SK-N-SH (cell line): ENCODE measurements around the gene TMEM184B. TPM values are rescaled to one million over a fixed set of nuclear protein-coding genes. Genes with fewer than 3 reads are reported as not detected.

Source experiments
- CTCF ChIA-PET: fragments of 300-600, 350-600 bp; formaldehyde crosslinking; extraction: SDS; loops from one replicate; lab custom pipeline; 2021; lab: Yijun Ruan, JAX
- POLR2A ChIA-PET: fragments of 350-600 bp; sonication (Branson Sonifier 250); formaldehyde crosslinking; extraction: SDS; loops from one replicate; lab custom pipeline; 2020; ENCODE audit warnings: antibody characterized with exemption, inconsistent platforms; lab: Yijun Ruan, JAX
- DNase-seq: peaks from one replicate; pipeline ENCODE4 v3.0.0; 2012
- H2AFZ ChIP-seq: fragments of 200-600 bp; sonication (generic); 2 replicates; pipeline ENCODE4 v1.8.1; 2016; ENCODE audit warnings: antibody characterized with exemption, mild to moderate bottlenecking, low read depth
- H3F3A ChIP-seq: fragments of 200-600 bp; sonication (generic); replicated peaks from 2 replicates; pipeline ENCODE3; 2016; ENCODE audit warnings: antibody characterized with exemption, mild to moderate bottlenecking; ENCODE audit not compliant: insufficient read depth
- H3K27ac ChIP-seq, 2 experiments: fragments of 200-500 bp in 1 of 2; fragments of 200-600 bp in 1 of 2; sonication (Bioruptor generic) in 1 of 2; sonication (generic), shearing (Covaris generic) in 1 of 2; 2 replicates each; pipeline versions ENCODE4 v1.5.1 to v1.6.1; 2014 to 2016; ENCODE audit warnings: low read depth in 2 of 2, inconsistent platforms in 1 of 2, low read length in 1 of 2, mild to moderate bottlenecking in 1 of 2, mixed read lengths in 1 of 2
- H3K27me3 ChIP-seq: fragments of 200-600 bp; sonication (generic), shearing (Covaris generic); 2 replicates; pipeline ENCODE4 v1.6.1; 2016; ENCODE audit warnings: mixed run types; ENCODE audit not compliant: insufficient read depth
- H3K36me3 ChIP-seq, 2 experiments: fragments of 200-500 bp in 1 of 2; fragments of 200-600 bp in 1 of 2; sonication (Bioruptor generic) in 1 of 2; sonication (generic) in 1 of 2; replicated peaks in 1 of 2; 2 replicates each; pipeline versions ENCODE3 to v1.5.1; 2014 to 2016; ENCODE audit warnings: low read length in 1 of 2, mild to moderate bottlenecking in 1 of 2; ENCODE audit not compliant: insufficient read depth in 2 of 2, control insufficient read depth in 1 of 2
- H3K4me1 ChIP-seq, 2 experiments: fragments of 200-500 bp in 1 of 2; fragments of 200-600 bp in 1 of 2; sonication (Bioruptor generic) in 1 of 2; sonication (generic), shearing (Covaris generic) in 1 of 2; 2 replicates each; pipeline versions ENCODE4 v1.5.1 to v1.6.1; 2014 to 2016; ENCODE audit warnings: low read depth in 1 of 2, low read length in 1 of 2, mixed run types in 1 of 2; ENCODE audit not compliant: insufficient read depth in 2 of 2, control insufficient read depth in 1 of 2
- H3K4me2 ChIP-seq: fragments of 200-600 bp; sonication (generic), shearing (Covaris generic); 2 replicates; pipeline ENCODE4 v1.6.1; 2017; ENCODE audit warnings: mixed run types
- H3K4me3 ChIP-seq, 2 experiments: fragments of 200-500 bp in 1 of 2; fragments of 200-600 bp in 1 of 2; sonication (Bioruptor generic) in 1 of 2; sonication (generic), shearing (Covaris generic) in 1 of 2; 2 replicates each; pipeline versions ENCODE4 v1.5.1 to v1.8.1; 2014 to 2016; ENCODE audit warnings: low read depth in 2 of 2, inconsistent platforms in 1 of 2, low read length in 1 of 2, mild to moderate bottlenecking in 1 of 2, mixed read lengths in 1 of 2, moderate library complexity in 1 of 2
- H3K79me2 ChIP-seq: fragments of 200-600 bp; sonication (generic); 2 replicates; pipeline ENCODE4 v1.8.1; 2017; ENCODE audit warnings: mild to moderate bottlenecking; ENCODE audit not compliant: insufficient read depth
- H3K9ac ChIP-seq: fragments of 200-600 bp; sonication (generic); 2 replicates; pipeline ENCODE4 v1.6.1; 2017; ENCODE audit warnings: mixed run types
- H3K9me2 ChIP-seq: fragments of 200-600 bp; sonication (generic); 2 replicates; pipeline ENCODE4 v1.6.1; 2017; ENCODE audit warnings: mixed run types
- H3K9me3 ChIP-seq: fragments of 200-600 bp; sonication (generic); 2 replicates; pipeline ENCODE4 v1.6.1; 2017; ENCODE audit warnings: mixed run types, mild to moderate bottlenecking, moderate library complexity
- H4K20me1 ChIP-seq: fragments of 200-600 bp; sonication (generic); 2 replicates; pipeline ENCODE4 v1.6.1; 2017; ENCODE audit warnings: mild to moderate bottlenecking, mixed run types; ENCODE audit not compliant: insufficient read depth
- CTCF ChIP-seq: fragments of 200-600 bp; sonication (generic); IDR thresholded peaks from 2 replicates; pipeline ENCODE4 v1.6.1; 2017; ENCODE audit warnings: antibody characterized with exemption, mild to moderate bottlenecking, moderate library complexity
- ELF1 ChIP-seq: IDR thresholded peaks from 2 replicates; pipeline ENCODE4 v1.4.0; 2012
- EP300 ChIP-seq, 2 experiments: IDR thresholded peaks; 2 replicates each; pipeline versions ENCODE4 v1.4.0 to v1.6.1; 2012; ENCODE audit warnings: borderline replicate concordance in 1 of 2, low read depth in 1 of 2, low read length in 1 of 2
- FOSL2 ChIP-seq: IDR thresholded peaks from 2 replicates; pipeline ENCODE4 v1.4.0; 2012; ENCODE audit warnings: low read depth, mild to moderate bottlenecking, moderate library complexity, borderline replicate concordance
- FOXJ3 ChIP-seq: sonication (generic); formaldehyde crosslinking; IDR thresholded peaks from 2 replicates; pipeline ENCODE4 v1.5.1; 2020; ENCODE audit warnings: mild to moderate bottlenecking, missing genetic modification reagents
- FOXM1 ChIP-seq: IDR thresholded peaks from 2 replicates; pipeline ENCODE4 v1.4.0; 2012; ENCODE audit warnings: low read depth, mild to moderate bottlenecking
- GABPA ChIP-seq: IDR thresholded peaks from 2 replicates; pipeline ENCODE4 v1.4.0; 2012; ENCODE audit warnings: low read depth, mild to moderate bottlenecking
- GATA2 ChIP-seq: sonication (generic); formaldehyde crosslinking; IDR thresholded peaks from 2 replicates; pipeline ENCODE4 v1.5.0; 2020; ENCODE audit warnings: mild to moderate bottlenecking, missing genetic modification reagents
- JUND ChIP-seq: IDR thresholded peaks from 2 replicates; pipeline ENCODE4 v1.4.0; 2012
- MEF2A ChIP-seq: IDR thresholded peaks from 2 replicates; pipeline ENCODE4 v1.4.0; 2012; ENCODE audit warnings: low read depth, borderline replicate concordance
- POLR2AphosphoS5 ChIP-seq: IDR thresholded peaks from 2 replicates; pipeline ENCODE4 v1.6.1; 2012; ENCODE audit warnings: low read depth, low read length
- RCOR1 ChIP-seq: fragments of 150-350 bp; IDR thresholded peaks from 2 replicates; pipeline ENCODE4 v1.6.1; 2017; ENCODE audit warnings: antibody characterized with exemption, low read length
- RFX5 ChIP-seq: IDR thresholded peaks from 2 replicates; pipeline ENCODE4 v1.6.1; 2012; ENCODE audit warnings: mild to moderate bottlenecking, improper control_type of control experiment, low read length
- RXRA ChIP-seq: IDR thresholded peaks from 2 replicates; pipeline ENCODE4 v1.4.0; 2012; ENCODE audit warnings: low read depth, mild to moderate bottlenecking, borderline replicate concordance
- TAF1 ChIP-seq: IDR thresholded peaks from 2 replicates; pipeline ENCODE4 v1.6.1; 2012; ENCODE audit warnings: low read depth, mild to moderate bottlenecking, low read length, moderate library complexity, borderline replicate concordance
- TEAD4 ChIP-seq: IDR thresholded peaks from 2 replicates; pipeline ENCODE4 v1.4.0; 2012; ENCODE audit warnings: mild to moderate bottlenecking, borderline replicate concordance; ENCODE audit not compliant: insufficient read depth
- USF2 ChIP-seq: fragments of 150-350 bp; IDR thresholded peaks from 2 replicates; pipeline ENCODE4 v1.6.1; 2017; ENCODE audit warnings: antibody characterized with exemption, low read length, low read depth, borderline replicate concordance
- YY1 ChIP-seq: IDR thresholded peaks from 2 replicates; pipeline ENCODE4 v1.4.0; 2012; ENCODE audit warnings: low read depth, mild to moderate bottlenecking
- WGBS: methylation state at CpG from one replicate; pipeline ENCODE4 v1.1.6; 2017; ENCODE audit warnings: low lambda C conversion rate; 5-methylcytosine and 5-hydroxymethylcytosine counted together
- polyA plus RNA-seq, 3 experiments: library from polyadenylated mRNA; depleted of rRNA; stranded (reverse); fragments of >200 nt; gene quantifications; 2 replicates each; pipeline ENCODE4 v1.2.3, GENCODE V29; 2012
- TF ChIP-seq, protein P1 (sequence below): IDR thresholded peaks from 2 replicates; pipeline ENCODE4 v1.4.0; 2012; ENCODE audit warnings: low read depth, borderline replicate concordance

Gene TMEM184B
- polyA plus RNA-seq, 1 of the 3 experiments (the other 2 are of a cell fraction) = 25.3 TPM

DNA sequence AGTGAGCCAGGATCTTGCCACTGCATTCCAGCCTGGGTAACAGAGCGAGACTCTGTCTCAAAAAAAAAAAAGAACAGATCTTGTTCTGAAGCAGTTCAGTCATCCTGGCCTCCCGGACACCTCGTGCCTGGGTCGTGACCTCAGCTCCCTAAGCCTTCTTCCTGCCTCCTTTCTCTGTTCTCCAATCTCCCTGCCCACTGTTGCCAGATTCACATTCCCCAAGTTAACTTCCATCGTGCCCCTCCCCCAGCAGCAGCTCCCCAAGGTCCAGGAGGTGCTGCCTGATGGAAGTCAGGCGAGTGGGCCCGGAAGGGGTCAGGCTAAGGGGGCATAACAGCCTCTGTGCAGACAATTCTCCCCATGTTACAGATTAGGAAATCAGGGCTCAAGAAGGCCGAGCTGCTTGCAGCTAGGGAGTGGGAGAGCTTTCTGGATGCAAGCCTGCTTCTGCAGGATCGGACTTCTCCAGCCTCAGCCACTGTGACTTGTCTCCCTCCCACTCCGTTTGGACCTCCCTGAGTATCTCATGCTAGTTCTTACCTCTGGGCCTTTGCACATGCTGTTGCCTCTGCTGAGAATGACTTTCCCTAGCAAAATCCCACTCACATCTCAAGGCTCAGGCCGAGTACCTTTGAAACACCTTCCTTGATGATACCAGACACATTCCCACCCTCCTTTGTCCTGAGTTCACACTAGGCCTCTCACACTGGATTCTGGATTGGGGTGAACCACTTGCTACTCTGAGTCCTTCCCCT is 14.3 kb upstream of the TMEM184B start:
- H3F3A ChIP-seq = no peaks in the 10 kb centered on the region
- no peak overlapping the region for H2AFZ ChIP-seq
- H3K4me2 ChIP-seq = no peak overlapping the region
- H3K27ac ChIP-seq = no peak overlapping the region
- TF ChIP-seq YY1 = no peak
- no peak for TF ChIP-seq FOSL2
- TF ChIP-seq TAF1 = no peak
- TF ChIP-seq CTCF = no peak
- TF ChIP-seq, protein P1, sequence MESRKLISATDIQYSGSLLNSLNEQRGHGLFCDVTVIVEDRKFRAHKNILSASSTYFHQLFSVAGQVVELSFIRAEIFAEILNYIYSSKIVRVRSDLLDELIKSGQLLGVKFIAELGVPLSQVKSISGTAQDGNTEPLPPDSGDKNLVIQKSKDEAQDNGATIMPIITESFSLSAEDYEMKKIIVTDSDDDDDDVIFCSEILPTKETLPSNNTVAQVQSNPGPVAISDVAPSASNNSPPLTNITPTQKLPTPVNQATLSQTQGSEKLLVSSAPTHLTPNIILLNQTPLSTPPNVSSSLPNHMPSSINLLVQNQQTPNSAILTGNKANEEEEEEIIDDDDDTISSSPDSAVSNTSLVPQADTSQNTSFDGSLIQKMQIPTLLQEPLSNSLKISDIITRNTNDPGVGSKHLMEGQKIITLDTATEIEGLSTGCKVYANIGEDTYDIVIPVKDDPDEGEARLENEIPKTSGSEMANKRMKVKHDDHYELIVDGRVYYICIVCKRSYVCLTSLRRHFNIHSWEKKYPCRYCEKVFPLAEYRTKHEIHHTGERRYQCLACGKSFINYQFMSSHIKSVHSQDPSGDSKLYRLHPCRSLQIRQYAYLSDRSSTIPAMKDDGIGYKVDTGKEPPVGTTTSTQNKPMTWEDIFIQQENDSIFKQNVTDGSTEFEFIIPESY = no peak
- no peak for TF ChIP-seq JUND
- no peak for TF ChIP-seq ELF1
- TF ChIP-seq POLR2AphosphoS5 = no peak
- no peak for TF ChIP-seq EP300 (IDR thresholded peaks at IDR 0.05; ENCODE audit: borderline replicate concordance in 1 of 2, low read depth in 1 of 2, low read length in 1 of 2)
- TF ChIP-seq MEF2A = no peak
- TF ChIP-seq GABPA = no peak
- no peak for TF ChIP-seq RFX5
- TF ChIP-seq RCOR1 = no peak
- no peak for TF ChIP-seq GATA2
- TF ChIP-seq FOXM1 = no peak
- no peak for TF ChIP-seq RXRA
- TF ChIP-seq USF2 = no peak
- TF ChIP-seq FOXJ3 = no peak
- no peak for TF ChIP-seq TEAD4
- no peak overlapping the region for H3K9ac ChIP-seq
- no peak overlapping the region for H3K4me3 ChIP-seq
- no peaks in the 10 kb centered on the region; a peak in 1 of 4 replicates for H3K4me1 ChIP-seq
- H4K20me1 ChIP-seq = no peaks in the 10 kb centered on the region
- CTCF ChIA-PET = interaction anchor here (1.0 kb wide), 1 partner anchor 231 kb away, joined by 3 read pairs; no protein-coding TSS in a partner anchor
- 98% methylated on average over 7 of the region's 11 CpGs for WGBS
- H3K9me3 ChIP-seq = no peaks in the 10 kb centered on the region
- H3K79me2 ChIP-seq = no peaks in the 10 kb centered on the region
- DNase-seq = no peak
- no peaks in the 10 kb centered on the region for H3K27me3 ChIP-seq
- no peaks in the 10 kb centered on the region for H3K9me2 ChIP-seq
- POLR2A ChIA-PET = no interaction called here
- no peaks in the 10 kb centered on the region for H3K36me3 ChIP-seq
